SK-MEL-5 (cell line): ENCODE data around the gene C1orf52. TPM values are rescaled to one million over a fixed set of nuclear protein-coding genes. Genes with fewer than 3 reads are reported as not detected.

Experiments
- DNase-seq: peaks from one replicate; pipeline ENCODE4 v3.0.0-alpha.2; 2016; ENCODE audit warnings: low read depth, low spot score
- in situ Hi-C: cut with HindIII; loops from 2 replicates; pipeline ENCODE4 v1.10.0; 2016; ENCODE audit warnings: low sequenced_read_pairs, high pct_unique_total_duplicates, low pct_unique_long_range_greater_than_20kb
- polyA plus RNA-seq, 2 experiments: library from polyadenylated mRNA; depleted of rRNA; stranded (reverse); fragments of >200 nt; gene quantifications; 2 replicates each; pipeline ENCODE4 v1.2.3, GENCODE V29; 2015
- total RNA-seq: library from RNA; depleted of rRNA; stranded (reverse); fragments of >200 nt; shearing (Covaris generic); gene quantifications from 2 replicates; pipeline ENCODE4 v1.2.3, GENCODE V29; 2014; rRNA removed

C1orf52 gene
- 19.7 and 24.0 TPM in 2 replicates for total RNA-seq
- 13.9 and 17.6 TPM in 2 replicates for polyA plus RNA-seq (2015; cell fraction: cytosol; rRNA removed)
- polyA plus RNA-seq (2015; cell fraction: nucleus; rRNA removed) = 26.1 and 45.1 TPM in 2 replicates

GRCh38 chr1:85259118-85259911 is at the start of gene C1orf52:
Gene C1orf52 (minus strand): TSS chr1:85259662. CDS start chr1:85259633, 29 bp downstream.
- in situ Hi-C loops = no loop called here
- peak; percentile 87 for DNase-seq

GRCh38 chr1:85308833-85309350 is 49.4 kb upstream of the C1orf52 start:
- no peak for DNase-seq
- in situ Hi-C loops = loop anchor here (25.0 kb wide), 1 partner anchor 378 kb away; no protein-coding TSS in a partner anchor

DNA sequence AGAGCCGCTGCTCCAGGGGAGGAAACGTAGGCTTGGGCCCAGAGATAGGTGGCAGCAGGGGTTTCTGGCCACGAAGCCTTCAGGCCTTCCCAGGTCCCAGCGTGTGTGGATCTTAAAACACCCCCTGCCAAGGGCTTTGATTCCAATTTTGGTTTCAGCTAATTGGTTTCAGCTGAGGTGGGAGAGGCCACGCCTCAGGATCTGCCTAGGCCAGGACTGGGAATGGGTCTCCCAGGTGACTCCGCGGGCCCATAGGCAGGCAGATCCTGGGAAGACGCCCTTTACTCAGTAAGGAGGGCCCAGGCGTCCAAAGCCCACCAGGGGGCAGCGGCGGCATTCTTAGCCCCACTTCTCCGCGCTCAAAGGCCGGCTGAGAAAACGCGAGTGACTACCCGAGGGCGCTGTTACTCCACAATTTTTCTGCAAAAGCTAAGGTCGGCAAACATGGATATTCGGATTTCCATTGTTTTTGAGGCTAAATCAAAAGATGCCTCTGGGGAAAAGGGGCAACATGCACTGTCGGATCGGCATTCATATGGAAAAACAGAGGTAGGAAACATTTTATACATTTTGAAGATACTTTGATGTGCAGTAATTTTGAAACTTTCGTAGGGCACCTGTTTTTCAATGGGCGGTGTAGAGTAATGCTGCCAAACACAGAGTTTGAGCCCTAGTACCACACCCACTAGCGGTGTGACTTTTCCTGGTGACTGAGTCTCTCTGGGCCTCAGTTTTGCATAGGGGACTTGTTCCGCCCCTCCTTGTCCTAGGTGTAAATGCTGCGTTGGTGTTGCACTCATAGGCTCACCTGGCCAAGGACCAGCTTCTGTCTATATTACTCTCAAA is 48.7 kb upstream of the C1orf52 start:
- DNase-seq = peak; percentile 84
- in situ Hi-C loops = loop anchor here (25.0 kb wide), 1 partner anchor 379 kb away; no protein-coding TSS in a partner anchor

GRCh38 chr1:85306236-85306635 is 46.8 kb upstream of the C1orf52 start:
- in situ Hi-C loops = loop anchor here (25.0 kb wide), 1 partner anchor 381 kb away; no protein-coding TSS in a partner anchor
- no peak for DNase-seq

DNA sequence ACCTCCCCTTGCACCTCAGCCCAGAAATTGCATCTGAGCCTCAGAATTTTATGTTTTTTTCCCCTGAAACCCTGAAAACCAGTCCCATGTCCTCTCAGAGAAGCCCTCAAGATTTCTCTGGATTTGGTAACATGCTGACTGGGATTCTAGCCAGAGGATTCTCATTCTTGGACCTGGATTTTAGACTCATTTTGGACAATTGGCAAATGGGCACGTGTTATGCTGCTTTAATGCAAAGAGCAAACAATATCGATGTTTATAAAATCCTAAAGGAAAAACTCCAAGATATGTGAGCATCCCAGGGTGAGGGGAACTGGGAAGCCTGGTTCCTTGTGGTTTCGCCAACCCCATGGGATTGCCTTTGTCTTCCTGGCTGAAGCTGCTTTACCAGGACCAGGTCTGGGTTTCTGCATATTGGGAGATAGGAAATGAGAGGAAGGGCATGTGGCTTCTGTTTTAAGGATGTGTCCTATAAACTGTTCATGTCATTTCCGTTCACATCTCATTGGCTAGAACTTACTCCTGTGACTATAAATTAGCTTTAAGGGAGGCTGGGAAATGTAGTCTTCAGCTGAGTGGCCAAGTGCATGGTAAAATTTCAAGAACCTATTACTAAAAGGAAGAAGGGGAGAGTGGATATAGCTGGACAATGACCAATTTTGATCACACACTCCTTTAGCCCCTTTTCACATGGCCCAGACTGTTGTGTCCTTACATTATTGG is 44.1 kb upstream of the C1orf52 start:
- in situ Hi-C loops = loop anchor here (25.0 kb wide), 1 partner anchor 384 kb away; no protein-coding TSS in a partner anchor
- DNase-seq = peak; percentile 27

GRCh38 chr1:85300140-85300539 is 40.7 kb upstream of the C1orf52 start:
- in situ Hi-C loops = loop anchor here (25.0 kb wide), 1 partner anchor 387 kb away; no protein-coding TSS in a partner anchor
- no peak for DNase-seq

DNA sequence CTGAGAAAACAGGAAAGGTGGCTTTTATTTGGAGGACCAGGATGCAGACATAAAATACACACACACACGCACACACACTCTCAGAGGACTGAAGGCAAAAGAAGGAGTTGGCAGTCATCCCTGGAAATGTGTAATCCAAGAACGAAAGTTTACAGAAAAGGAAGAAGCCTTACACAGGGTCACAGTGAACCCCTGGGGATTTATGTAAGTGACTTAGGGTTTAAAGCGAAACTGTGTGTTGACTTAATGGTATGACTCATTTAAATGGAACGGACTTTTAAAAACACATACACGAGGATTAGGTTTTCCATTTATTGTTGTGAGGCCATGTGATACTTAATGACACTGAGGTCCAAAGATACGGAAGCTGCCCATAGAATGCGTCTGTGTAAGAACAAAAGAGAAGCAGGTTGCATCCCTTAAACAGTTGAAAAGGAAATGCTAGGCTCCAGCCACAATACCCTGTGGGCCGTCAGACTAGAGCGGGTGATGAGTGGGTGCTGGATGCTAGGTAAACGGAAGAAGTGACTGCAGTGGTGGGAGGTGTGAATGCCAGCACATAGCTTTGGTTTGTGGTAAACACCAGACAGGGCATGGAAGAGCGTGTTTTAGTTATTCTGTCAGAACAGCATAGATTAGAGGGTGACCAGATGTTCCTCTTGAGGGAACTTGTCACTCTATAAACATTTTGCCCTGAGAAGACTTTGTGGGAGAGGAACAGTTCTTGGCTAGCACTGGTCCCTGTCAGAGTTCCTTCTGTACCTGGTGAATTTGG is 38.6 kb upstream of the C1orf52 start:
- in situ Hi-C loops = no loop called here
- no peak for DNase-seq

DNA sequence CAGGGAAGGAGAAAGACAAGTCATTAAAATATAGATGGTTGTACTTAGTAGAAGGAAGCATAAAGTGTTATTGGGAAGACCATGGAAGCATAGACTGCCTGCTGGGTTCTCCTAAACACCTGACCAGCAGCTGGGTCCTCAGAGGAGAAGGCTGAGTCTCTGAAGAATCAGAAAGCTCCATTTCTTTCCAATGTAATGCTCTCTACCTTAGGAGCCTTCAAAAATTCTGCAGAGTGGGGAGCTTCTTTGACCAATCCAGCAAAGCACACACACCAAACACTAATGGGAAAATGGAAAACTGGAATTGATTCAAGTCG is 38.0 kb upstream of the C1orf52 start:
- no peak for DNase-seq
- in situ Hi-C loops = no loop called here

DNA sequence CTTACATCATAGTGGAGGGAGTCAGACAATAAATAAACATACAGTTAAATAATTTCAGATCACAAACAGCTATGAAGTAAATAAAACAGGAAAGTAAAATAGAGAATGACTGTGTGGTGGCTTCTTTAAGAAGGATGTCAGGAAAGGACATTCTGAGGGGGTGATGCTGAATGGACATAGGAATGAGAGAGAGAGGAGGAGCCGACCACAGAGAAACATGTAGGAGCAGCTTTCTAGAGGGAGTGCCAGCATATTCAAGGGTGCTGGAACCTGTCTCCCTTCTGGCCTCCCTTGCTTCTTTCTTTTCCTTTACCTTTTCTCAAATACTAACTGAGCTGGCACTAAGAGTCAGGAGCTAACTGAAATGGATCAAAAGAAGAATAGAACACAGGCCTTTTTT is 37.5 kb upstream of the C1orf52 start:
- no peak for DNase-seq
- in situ Hi-C loops = no loop called here

GRCh38 chr1:85295654-85296053 is 36.2 kb upstream of the C1orf52 start:
- DNase-seq = no peak
- in situ Hi-C loops = no loop called here

DNA sequence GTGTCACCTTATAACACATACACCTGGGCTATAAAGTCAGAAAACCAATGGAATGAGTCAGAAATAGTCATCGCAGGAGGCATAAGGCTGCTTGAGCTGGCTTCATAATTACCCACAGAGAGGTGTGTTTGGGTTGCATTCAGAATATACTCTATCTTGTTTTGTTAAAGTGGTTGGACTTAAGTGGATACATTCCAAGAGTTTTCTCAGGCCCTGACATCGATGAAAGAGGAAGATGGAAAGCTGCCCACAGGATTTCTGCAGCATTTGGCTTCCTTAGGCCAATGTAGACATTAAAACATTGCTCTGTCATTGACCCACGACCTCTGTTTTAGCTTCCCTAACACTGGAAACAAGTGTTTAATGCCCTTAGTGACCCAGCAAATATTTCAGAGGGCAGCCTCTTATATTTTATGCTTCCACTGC is 35.6 kb upstream of the C1orf52 start:
- in situ Hi-C loops = no loop called here
- no peak for DNase-seq

DNA sequence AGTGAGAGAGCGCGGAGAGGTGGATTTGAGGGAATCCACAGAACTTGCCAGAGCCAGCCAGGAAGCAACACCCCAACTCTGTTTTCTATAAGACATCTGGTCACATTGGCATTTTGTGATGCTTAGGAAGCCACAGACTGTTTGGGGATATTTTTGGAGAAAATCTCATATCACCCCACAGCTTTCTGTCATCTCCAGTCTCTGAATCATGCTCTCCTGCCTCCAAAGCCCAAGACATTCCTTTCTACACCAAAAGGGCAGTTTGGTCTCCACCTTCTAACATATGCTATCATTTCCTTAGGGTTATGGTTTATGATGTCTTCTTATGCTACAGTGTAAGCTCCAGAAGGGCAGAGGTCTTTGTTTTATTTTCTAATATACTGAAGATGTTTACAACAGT is 31.4 kb upstream of the C1orf52 start:
- no peak for DNase-seq
- in situ Hi-C loops = no loop called here

- in situ Hi-C loops = no loop called here
- no peak for DNase-seq
These were observed 30.4 kb upstream of the C1orf52 start for GRCh38 chr1:85289848-85290335.

DNA sequence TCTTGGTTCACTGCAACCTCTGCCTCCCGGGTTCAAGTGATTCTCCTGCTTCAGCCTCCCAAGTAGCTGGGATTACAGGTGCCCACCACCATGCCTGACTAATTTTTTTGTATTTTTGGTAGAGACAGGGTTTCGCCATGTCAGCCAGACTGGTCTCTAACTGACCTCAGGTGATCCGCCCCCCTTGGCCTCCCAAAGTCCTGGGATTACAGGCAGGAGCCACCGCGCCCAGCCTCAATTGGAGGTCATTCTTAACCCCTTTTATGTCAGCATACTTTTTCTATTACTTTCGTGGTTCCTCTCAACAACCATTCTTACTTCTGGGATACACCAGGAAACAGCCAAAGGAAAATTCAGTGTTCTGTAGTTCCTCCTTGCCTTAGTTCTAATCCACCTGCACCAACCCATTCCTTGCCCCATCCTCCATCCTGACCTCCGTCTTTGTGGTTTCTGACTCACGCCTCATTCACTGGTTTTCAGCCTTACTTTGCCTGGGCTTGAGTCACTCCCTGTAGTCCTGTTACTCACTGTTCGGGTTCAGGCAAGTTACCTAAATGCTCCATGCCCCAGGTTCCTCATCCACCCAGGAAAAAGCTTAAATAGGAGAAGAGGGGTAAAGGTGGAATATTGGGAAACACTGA is 29.9 kb upstream of the C1orf52 start:
- in situ Hi-C loops = no loop called here

DNA sequence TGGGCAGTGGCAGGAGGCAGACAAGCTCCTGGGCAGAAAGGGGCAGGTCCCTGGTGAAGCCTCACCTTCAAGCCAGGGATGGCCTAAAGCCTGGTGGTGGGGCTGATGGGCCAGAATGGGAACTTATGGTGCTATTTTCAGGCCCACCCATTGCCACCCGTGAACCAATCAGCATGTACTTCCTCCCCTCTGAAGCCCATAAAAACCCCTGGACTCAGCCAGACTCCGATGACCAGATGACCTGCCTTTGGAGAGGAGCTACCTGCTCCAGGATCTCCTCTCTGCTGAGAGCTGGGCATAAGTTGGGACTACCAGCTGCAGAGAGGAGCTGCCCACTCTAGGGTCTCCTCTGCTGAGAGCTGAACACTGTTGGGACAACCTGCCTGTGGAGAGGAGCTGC is 24.7 kb upstream of the C1orf52 start:
- DNase-seq = no peak
- in situ Hi-C loops = no loop called here

More for the DNA sequence above, 29.9 kb upstream of the C1orf52 start:
- no peak for DNase-seq

DNA sequence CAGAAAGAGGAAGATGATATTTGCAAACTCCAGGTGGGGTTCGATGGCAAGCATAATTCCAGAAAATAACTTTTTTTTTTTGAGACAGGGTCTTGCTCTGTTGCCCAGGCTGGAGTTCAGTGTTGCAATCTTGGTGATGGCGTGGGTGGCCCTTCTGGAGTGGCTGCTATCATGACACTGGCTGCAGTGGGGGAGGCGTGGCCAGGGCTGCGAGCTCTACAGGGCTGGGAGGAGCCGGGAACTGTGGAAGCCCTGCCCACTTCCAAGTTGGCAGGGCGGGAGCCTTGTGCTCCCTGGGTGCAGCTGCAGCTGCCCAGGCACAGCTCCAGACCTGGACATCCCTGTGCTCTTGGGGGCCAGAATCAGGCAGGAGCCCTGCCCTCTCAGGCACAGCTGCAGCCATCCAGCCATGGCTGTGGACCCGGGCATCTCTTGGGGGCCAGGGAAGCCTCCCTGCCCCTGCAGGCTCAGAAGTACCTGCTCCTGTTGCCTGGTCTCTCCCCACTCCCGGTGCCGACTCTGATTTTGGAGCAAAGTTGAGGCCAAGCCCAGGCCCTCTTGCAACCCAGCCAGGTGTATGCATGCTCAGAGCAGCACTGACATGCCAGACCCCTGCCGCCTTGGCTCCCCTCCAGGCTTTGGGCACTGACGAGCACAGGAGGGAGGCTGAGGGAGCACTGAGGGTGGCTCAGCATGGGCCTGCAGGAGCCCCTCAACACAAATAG is 24.2 kb upstream of the C1orf52 start:
- DNase-seq = peak; percentile 42
- in situ Hi-C loops = no loop called here
